ENCODE measurements around the gene OR11L1. TPM values are rescaled to one million over a fixed set of nuclear protein-coding genes. Genes with fewer than 3 reads are reported as not detected.

The OR11L1 gene
- total RNA-seq, 4 donors from 2014 or later: not detected

DNA sequence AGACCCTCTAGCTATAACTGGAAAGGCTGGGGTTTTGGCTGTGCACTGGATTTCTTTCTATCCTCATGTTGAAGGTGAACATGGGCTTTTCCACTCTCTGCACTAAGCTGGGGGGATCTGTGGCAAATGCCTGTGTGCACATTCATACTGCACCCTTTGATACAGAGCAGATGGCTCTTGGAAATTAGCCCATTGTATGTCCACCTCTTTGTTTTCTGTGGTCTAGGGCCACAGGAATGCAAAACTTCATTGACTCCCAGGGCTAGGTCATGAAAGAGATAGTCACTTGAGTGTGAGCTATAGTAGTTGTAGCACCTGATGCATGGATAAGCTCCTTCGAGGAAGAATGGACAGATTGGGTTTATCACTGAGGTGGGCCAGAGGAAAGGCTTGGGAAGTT is 12.0 kb downstream of the OR11L1 start:
- intact Hi-C loops (cut with DNase I; ENCODE audit: low total_unique reads) (no loop called here), in situ Hi-C loops (cut with MboI; ENCODE audit: low pct_ligation_motif_present in 1 of 4, low pct_unique_long_range_greater_than_20kb in 1 of 4, low sequenced_read_pairs in 3 of 4) (no loop called here)

DNA sequence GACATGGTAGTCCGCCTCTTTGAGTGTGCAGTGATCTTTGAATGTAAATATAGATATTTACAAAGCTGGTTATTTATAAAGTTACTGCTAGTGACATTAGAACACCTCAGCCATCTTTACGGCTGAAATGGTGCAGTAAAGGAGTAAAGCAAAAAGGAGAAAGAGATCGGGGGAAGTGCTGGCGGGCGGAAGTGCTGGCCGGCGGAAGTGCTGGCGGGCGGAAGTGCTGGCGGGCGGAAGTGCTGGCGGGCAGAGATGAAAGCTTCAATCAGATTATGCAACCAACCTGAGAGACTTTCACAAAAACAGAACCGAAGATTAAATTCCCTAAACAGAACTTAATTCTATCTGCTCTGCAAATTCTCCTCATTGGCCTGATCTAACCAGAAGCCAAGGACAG is 16.3 kb downstream of the OR11L1 start:
- H3K36me3 ChIP-seq: no peaks in the 10 kb centered on the region
- no peaks in the 10 kb centered on the region for H3K9me3 ChIP-seq
- no peaks in the 10 kb centered on the region for H3K27me3 ChIP-seq
- intact Hi-C loops (cut with DNase I; ENCODE audit: low total_unique reads): no loop called here
- no peaks in the 10 kb centered on the region for H3K4me1 ChIP-seq
- TF ChIP-seq POLR2AphosphoS5 (IDR thresholded peaks at IDR 0.05) (no peak), POLR2A (IDR thresholded peaks at IDR 0.05) (no peak), EP300 (IDR thresholded peaks at IDR 0.05; ENCODE audit: low read depth) (no peak)
- TF ChIP-seq, protein P1, sequence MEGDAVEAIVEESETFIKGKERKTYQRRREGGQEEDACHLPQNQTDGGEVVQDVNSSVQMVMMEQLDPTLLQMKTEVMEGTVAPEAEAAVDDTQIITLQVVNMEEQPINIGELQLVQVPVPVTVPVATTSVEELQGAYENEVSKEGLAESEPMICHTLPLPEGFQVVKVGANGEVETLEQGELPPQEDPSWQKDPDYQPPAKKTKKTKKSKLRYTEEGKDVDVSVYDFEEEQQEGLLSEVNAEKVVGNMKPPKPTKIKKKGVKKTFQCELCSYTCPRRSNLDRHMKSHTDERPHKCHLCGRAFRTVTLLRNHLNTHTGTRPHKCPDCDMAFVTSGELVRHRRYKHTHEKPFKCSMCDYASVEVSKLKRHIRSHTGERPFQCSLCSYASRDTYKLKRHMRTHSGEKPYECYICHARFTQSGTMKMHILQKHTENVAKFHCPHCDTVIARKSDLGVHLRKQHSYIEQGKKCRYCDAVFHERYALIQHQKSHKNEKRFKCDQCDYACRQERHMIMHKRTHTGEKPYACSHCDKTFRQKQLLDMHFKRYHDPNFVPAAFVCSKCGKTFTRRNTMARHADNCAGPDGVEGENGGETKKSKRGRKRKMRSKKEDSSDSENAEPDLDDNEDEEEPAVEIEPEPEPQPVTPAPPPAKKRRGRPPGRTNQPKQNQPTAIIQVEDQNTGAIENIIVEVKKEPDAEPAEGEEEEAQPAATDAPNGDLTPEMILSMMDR (IDR thresholded peaks at IDR 0.05): no peak
- 79 to 81% methylated on average over 10 to 13 of the region's 13 CpGs for WGBS, 2 donors (ENCODE audit: low coverage in 1 of 2)
- H3K4me3 ChIP-seq: no peak overlapping the region
- no peak overlapping the region for H3K27ac ChIP-seq
- no peak for DNase-seq
- in situ Hi-C loops (cut with MboI; ENCODE audit: low pct_ligation_motif_present in 1 of 4, low pct_unique_long_range_greater_than_20kb in 1 of 4, low sequenced_read_pairs in 3 of 4): no loop called here

More for the DNA sequence above, 12.0 kb downstream of the OR11L1 start:
- no peak for TF ChIP-seq POLR2AphosphoS5 (IDR thresholded peaks at IDR 0.05)
- TF ChIP-seq, protein P1 (IDR thresholded peaks at IDR 0.05): no peak
- TF ChIP-seq POLR2A (IDR thresholded peaks at IDR 0.05): no peak
- no peak for TF ChIP-seq EP300 (IDR thresholded peaks at IDR 0.05; ENCODE audit: low read depth)
- no peaks in the 10 kb centered on the region for H3K9me3 ChIP-seq
- H3K27ac ChIP-seq: no peak overlapping the region
- 0% methylated on average over 1 of the region's 1 CpG; no CpG with 5 or more reads in 1 of the 2 donors for WGBS, 2 donors (ENCODE audit: low coverage in 1 of 2)
- no peaks in the 10 kb centered on the region for H3K27me3 ChIP-seq
- no peak for DNase-seq
- no peaks in the 10 kb centered on the region for H3K4me1 ChIP-seq
- H3K4me3 ChIP-seq: no peak overlapping the region
- H3K36me3 ChIP-seq: no peaks in the 10 kb centered on the region

DNA sequence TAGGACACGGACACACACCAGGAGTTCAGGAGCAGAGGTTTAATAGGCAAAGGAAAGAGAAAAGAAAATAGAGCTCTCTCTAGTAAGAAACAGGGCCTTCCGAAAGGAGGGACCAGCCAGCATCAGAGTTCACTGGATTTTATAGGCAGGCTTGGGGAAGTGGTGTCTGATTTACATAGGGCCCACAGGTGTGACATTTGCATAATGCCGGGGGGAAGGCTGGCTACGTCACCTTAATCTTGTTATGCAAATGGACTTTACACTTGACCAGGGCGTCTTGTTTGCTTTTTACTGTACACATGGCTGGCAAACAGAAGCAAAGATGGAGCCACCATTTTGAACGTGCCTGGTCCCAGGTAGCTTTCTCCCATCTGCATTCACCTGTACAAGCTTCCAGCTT is 17.7 kb downstream of the OR11L1 start, which contains the start of gene OR14A16:
Gene OR14A16 (minus strand): TSS at position 97 of the 400 bp plus-strand sequence. CDS start 8,390 bp downstream, outside the sequence.
- no peak for TF ChIP-seq POLR2A (IDR thresholded peaks at IDR 0.05)
- TF ChIP-seq EP300 (IDR thresholded peaks at IDR 0.05; ENCODE audit: low read depth): no peak
- TF ChIP-seq, protein P1 (IDR thresholded peaks at IDR 0.05): no peak
- no peak for TF ChIP-seq POLR2AphosphoS5 (IDR thresholded peaks at IDR 0.05)
- Histone ChIP-seq H3K4me3 (no peak within 1 kb of the TSS), H3K9me3 (no peaks in the 10 kb centered on the region), H3K4me1 (no peaks in the 10 kb centered on the region), H3K36me3 (no peaks in the 10 kb centered on the region), H3K27ac (no peak within 1 kb of the TSS), H3K27me3 (no peaks in the 10 kb centered on the region)
- no peak for DNase-seq
- intact Hi-C loops (cut with DNase I; ENCODE audit: low total_unique reads) (no loop called here), in situ Hi-C loops (cut with MboI; ENCODE audit: low pct_ligation_motif_present in 1 of 4, low pct_unique_long_range_greater_than_20kb in 1 of 4, low sequenced_read_pairs in 3 of 4) (no loop called here)
- WGBS, 2 donors (ENCODE audit: low coverage in 1 of 2): 41 to 91% methylated on average over 2 to 6 of the region's 6 CpGs

DNA sequence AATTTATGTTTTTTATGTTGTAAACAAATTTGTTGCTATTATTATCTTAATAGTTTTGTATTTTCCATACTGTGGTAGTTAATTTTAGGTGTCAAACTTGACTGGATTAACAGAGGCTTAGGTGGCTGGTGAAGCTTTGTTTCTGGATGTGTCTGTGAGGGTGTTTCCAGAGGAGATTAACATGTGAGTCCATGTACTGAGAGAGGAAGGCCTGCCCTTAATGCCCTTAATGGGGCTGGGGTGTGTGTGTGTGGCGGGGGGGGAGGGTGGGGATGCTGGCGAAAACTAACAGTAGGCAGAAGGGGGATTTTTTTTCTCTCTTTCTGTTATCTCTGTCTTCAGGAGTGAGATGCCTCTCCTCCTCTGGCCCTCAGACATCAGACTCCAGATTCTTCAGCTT is 19.6 kb downstream of the OR11L1 start:
- in situ Hi-C loops (cut with MboI; ENCODE audit: low pct_ligation_motif_present in 1 of 4, low pct_unique_long_range_greater_than_20kb in 1 of 4, low sequenced_read_pairs in 3 of 4): no loop called here
- TF ChIP-seq POLR2A (IDR thresholded peaks at IDR 0.05) (no peak), POLR2AphosphoS5 (IDR thresholded peaks at IDR 0.05) (no peak), EP300 (IDR thresholded peaks at IDR 0.05; ENCODE audit: low read depth) (no peak)
- no peaks in the 10 kb centered on the region for H3K36me3 ChIP-seq
- no peaks in the 10 kb centered on the region for H3K9me3 ChIP-seq
- intact Hi-C loops (cut with DNase I; ENCODE audit: low total_unique reads): no loop called here
- no peak for DNase-seq
- no peak overlapping the region for H3K27ac ChIP-seq
- no peaks in the 10 kb centered on the region for H3K27me3 ChIP-seq
- no peaks in the 10 kb centered on the region for H3K4me1 ChIP-seq
- 78% methylated on average over 2 of the region's 2 CpGs; no CpG with 5 or more reads in 1 of the 2 donors for WGBS, 2 donors (ENCODE audit: low coverage in 1 of 2)
- no peak overlapping the region for H3K4me3 ChIP-seq

DNA sequence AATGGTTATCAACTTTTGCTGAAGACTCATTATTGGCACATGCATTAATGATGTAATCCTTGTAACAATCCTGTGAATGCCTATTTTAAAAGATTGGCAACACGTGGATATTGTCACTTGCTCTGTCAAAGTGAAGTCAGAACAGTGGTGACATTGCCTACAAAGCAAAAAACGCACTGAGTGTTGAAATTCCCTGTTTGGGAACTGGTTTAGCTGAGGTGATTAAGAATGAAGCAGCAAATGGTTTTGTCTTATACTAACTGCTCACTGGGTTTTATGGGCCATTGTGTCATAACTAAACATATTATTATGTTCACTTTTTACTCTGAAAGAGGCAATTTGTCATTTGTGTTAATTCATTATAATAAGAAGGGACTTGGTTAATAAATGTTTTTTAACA is 29.1 kb downstream of the OR11L1 start:
- in situ Hi-C loops (cut with MboI; ENCODE audit: low pct_ligation_motif_present in 1 of 4, low pct_unique_long_range_greater_than_20kb in 1 of 4, low sequenced_read_pairs in 3 of 4) (no loop called here), intact Hi-C loops (cut with DNase I; ENCODE audit: low total_unique reads) (no loop called here)
- Histone ChIP-seq H3K9me3 (no peaks in the 10 kb centered on the region), H3K4me1 (no peaks in the 10 kb centered on the region), H3K36me3 (no peaks in the 10 kb centered on the region), H3K27me3 (no peaks in the 10 kb centered on the region), H3K4me3 (no peak overlapping the region), H3K27ac (no peak overlapping the region)
- TF ChIP-seq POLR2AphosphoS5 (IDR thresholded peaks at IDR 0.05): no peak
- DNase-seq: no peak
- 63 to 83% methylated on average over 2 of the region's 2 CpGs for WGBS, 2 donors (ENCODE audit: low coverage in 1 of 2)

All from transverse colon (tissue), 4 donors.